Measurements from ENCODE around the gene ALDH1L1. TPM values are rescaled to one million over a fixed set of nuclear protein-coding genes. Genes with fewer than 3 reads are reported as not detected.

The ALDH1L1 gene
- total and polyA plus RNA-seq, 2 of the 4 experiments (the other 2 are of a cell fraction): not detected

- WGBS, 2 experiments (ENCODE audit: extremely low coverage in 2 of 2, insufficient read length in 1 of 2): 23% methylated on average over 29 of the region's 50 CpGs; no CpG with 5 or more reads in 1 of the 2 experiments
- H2BK15ac ChIP-seq (ENCODE audit: low read depth, low read length): no peak overlapping the region
- H3K4me1 ChIP-seq (ENCODE audit: control insufficient read depth, insufficient read depth, low read length): peaks cover 3% of the 10 kb centered on the region; the same call in 1 of the 2 replicates
- H4K5ac ChIP-seq (ENCODE audit: low read depth, low read length): no peak overlapping the region
- H2BK120ac ChIP-seq (ENCODE audit: low read depth, low read length): peak overlapping the region; percentile 11
- ATAC-seq (ENCODE audit: low read depth) (peak; percentile 19; the same call in 1 of the 2 replicates), DNase-seq (no peak)
- no peak overlapping the region; the same call in 1 of the 2 replicates for H4K91ac ChIP-seq (ENCODE audit: insufficient read depth, low read depth, low read length)
- no peak for TF ChIP-seq MAZ (IDR thresholded peaks at IDR 0.05; ENCODE audit: borderline replicate concordance, low read depth, low read length)
- TF ChIP-seq FOS (IDR thresholded peaks at IDR 0.05; ENCODE audit: low read depth, low read length): no peak
- no peak for TF ChIP-seq BHLHE40 (IDR thresholded peaks at IDR 0.05; ENCODE audit: low read depth, low read length)
- no peaks in the 10 kb centered on the region for H4K20me1 ChIP-seq (ENCODE audit: insufficient read depth, low read length)
- H3K14ac ChIP-seq (replicated peaks; ENCODE audit: low read depth, low read length): peak overlapping the region; percentile 45; the same call in 1 of the 2 replicates
- H4K8ac ChIP-seq (ENCODE audit: low read depth in 2 of 2, low read length in 2 of 2): peak overlapping the region in 1 of 2 experiments; percentile 77; a peak in 2 of 4 replicates
- H3K36me3 ChIP-seq (ENCODE audit: control insufficient read depth, insufficient read depth, low read length): no peaks in the 10 kb centered on the region
- 0 out of 2 replicates have a peak, but pooled peaks cover 7% of the 10 kb centered on the region for H3K9me1 ChIP-seq (ENCODE audit: insufficient read depth, low read length)
- H2AK9ac ChIP-seq (replicated peaks; ENCODE audit: low read depth, low read length, poor library complexity): no peak overlapping the region
- dilution Hi-C loops (cut with HindIII; ENCODE audit: low sequenced_read_pairs, unreplicated experiment) (no loop called here), intact Hi-C loops (cut with micrococcal nuclease) (loop anchor here (1.0 kb wide), 1 partner anchor 143 kb away; no protein-coding TSS in a partner anchor), in situ Hi-C loops (cut with MboI; ENCODE audit: low sequenced_read_pairs) (no loop called here)
- H3K23ac ChIP-seq (ENCODE audit: low read depth, low read length): peak overlapping the region; percentile 48; the same call in 1 of the 2 replicates
- H3K18ac ChIP-seq (ENCODE audit: low read depth, low read length): no peak overlapping the region
- no peak overlapping the region for H2BK5ac ChIP-seq (ENCODE audit: low read depth, low read length, poor library complexity, severe bottlenecking)
- BruUV-seq (replicated peaks): no TSS peak
- H3K79me1 ChIP-seq (ENCODE audit: low read depth in 1 of 2, low read length in 2 of 2): no peaks in the 10 kb centered on the region
- CTCF ChIA-PET: interaction anchor here (1.1 kb wide), 1 partner anchor 9 kb away, joined by 3 read pairs; no protein-coding TSS in a partner anchor
- peak overlapping the region; percentile 10; the same call in 1 of the 2 replicates for H3K4me3 ChIP-seq (ENCODE audit: insufficient read depth, low read depth, low read length)
- peak overlapping the region; percentile 40; the same call in 1 of the 2 replicates for H3K4ac ChIP-seq (ENCODE audit: low read depth, low read length)
- H3K27me3 ChIP-seq (ENCODE audit: control insufficient read depth, insufficient read depth, low read length): peaks cover 9% of the 10 kb centered on the region; the same call in 1 of the 2 replicates
- POLR2A ChIA-PET (ENCODE audit: unreplicated experiment): no interaction called here
- H2AFZ ChIP-seq (replicated peaks; ENCODE audit: low read length, poor library complexity): peak overlapping the region; percentile 91
- no peak overlapping the region for H2AK5ac ChIP-seq (ENCODE audit: low read depth, low read length)
- H3K27ac ChIP-seq (ENCODE audit: insufficient read depth, low read length): no peak overlapping the region
- 0 out of 2 replicates have a peak overlapping the region, but pooled peaks have one; percentile 26 for H2BK20ac ChIP-seq (ENCODE audit: low read depth, low read length)
- H3K56ac ChIP-seq (ENCODE audit: extremely low read depth, insufficient read depth, low read length): no peak overlapping the region
- H3K9me3 ChIP-seq (ENCODE audit: control insufficient read depth, insufficient read depth, low read length): no peaks in the 10 kb centered on the region
- peak overlapping the region; percentile 20; the same call in 1 of the 2 replicates for H3K4me2 ChIP-seq (ENCODE audit: low read depth, low read length)
- no peak overlapping the region for H3K9ac ChIP-seq (ENCODE audit: low read depth, low read length)
These were observed 33.1 kb upstream of the ALDH1L1 start for GRCh38 chr3:126213379-126214028.
